GM19099 (cell line): ENCODE results near the gene ARPC5.

ENCODE experiments used
- POLR2A ChIP-seq: IDR thresholded peaks from 3 replicates; pipeline ENCODE4 v1.6.1; 2011; ENCODE audit warnings: low read depth; ENCODE audit not compliant: insufficient read length; ENCODE audit errors: extremely low read depth

ARPC5 gene

GRCh38 chr1:183653462-183653794 lies 17.8 kb upstream of the ARPC5 start:
- TF ChIP-seq POLR2A = no peak

GRCh38 chr1:183652547-183653461 lies 17.2 kb upstream of the ARPC5 start, which contains the start of gene APOBEC4:
Gene APOBEC4, minus strand, starts transcription at chr1:183653316. Its CDS starts 4,535 bp downstream, at chr1:183648781.
- TF ChIP-seq POLR2A = no peak

DNA sequence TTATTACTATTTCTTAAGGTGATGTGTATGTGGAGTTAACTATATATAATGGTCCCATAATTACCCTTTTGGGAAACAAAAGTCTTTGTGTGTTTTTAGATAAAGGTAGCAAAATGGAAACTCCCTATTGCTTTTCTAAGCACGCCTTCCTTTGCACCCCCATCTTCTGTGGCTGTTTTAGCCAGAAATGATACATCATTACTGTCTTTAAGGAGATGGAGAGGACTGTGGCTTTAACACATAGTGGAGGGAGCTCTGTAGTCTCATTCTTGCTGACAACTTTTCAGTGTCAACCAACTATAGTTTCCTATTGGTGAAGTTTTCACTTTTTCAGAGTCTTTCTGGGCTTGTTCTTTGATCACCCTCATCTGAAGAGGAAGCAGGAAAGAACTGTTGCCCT lies 16.5 kb upstream of the ARPC5 start:
- no peak for TF ChIP-seq POLR2A

- no peak for TF ChIP-seq POLR2A
Measured at GRCh38 chr1:183651612-183652011, 16.0 kb upstream of the ARPC5 start.

DNA sequence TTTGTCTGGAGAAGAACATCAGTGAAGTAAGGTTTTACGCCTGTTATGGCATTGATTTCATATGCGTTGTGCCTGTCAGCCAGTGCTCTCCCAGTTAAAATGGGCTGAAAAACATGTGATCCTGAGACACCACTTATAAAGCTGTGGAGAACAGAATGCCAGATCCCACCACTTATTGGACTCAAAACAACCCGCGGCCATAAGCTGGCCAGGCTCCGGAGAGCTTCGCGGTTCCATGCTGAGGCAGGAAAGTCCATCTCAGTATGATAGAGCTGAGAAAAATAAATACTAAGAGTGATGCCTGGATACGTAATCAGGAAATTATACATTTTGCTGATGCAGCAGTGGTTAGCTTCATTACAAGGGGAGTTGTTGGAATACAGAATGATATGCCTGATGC lies 12.5 kb upstream of the ARPC5 start:
- TF ChIP-seq POLR2A = no peak

DNA sequence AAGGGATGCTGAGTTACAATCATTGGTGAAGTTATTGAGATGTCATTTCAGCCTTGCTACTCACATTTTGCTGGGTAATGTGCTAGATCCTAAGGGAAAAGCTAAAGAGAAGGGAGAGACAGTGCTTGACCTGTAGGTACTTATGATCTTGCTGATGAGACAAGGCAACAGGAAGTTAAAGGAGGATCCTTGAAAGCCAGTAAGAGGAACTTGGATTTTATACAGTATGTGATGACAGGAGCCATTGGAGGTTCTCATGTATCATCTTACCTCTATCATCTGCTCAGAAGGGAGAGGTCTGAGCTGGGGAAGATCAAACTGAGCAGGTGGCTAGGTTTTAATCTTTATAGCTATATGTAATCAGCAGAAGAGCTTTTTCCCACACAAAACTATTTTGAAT lies 11.2 kb upstream of the ARPC5 start:
- TF ChIP-seq POLR2A = no peak

- no peak for TF ChIP-seq POLR2A
Measured at GRCh38 chr1:183645531-183645930, 9.9 kb upstream of the ARPC5 start.

GRCh38 chr1:183642166-183642565 lies 6.6 kb upstream of the ARPC5 start:
- no peak for TF ChIP-seq POLR2A

DNA sequence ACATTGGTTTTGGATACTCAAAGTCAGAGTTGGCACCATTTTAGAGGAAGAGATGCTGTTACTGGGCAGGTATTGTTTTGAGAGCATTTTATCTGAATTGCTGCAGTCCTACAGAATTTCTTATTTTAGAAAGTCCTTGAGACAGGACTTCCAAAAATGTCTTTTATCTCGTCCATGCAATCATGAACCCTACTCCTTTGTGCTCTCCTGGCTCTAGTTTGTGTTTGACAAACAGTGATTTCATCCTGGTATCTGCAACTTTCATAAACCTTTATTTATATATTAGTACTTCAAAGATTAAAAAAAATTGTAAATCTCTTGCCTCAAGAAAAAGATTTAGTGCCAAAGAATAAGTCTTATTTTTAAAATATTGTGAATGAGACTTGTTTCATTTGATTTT lies 4.6 kb upstream of the ARPC5 start:
- TF ChIP-seq POLR2A = no peak

- no peak for TF ChIP-seq POLR2A
Measured at GRCh38 chr1:183638649-183639387, 3.2 kb upstream of the ARPC5 start.

GRCh38 chr1:183636783-183637182 lies 1.2 kb upstream of the ARPC5 start:
- no peak for TF ChIP-seq POLR2A

DNA sequence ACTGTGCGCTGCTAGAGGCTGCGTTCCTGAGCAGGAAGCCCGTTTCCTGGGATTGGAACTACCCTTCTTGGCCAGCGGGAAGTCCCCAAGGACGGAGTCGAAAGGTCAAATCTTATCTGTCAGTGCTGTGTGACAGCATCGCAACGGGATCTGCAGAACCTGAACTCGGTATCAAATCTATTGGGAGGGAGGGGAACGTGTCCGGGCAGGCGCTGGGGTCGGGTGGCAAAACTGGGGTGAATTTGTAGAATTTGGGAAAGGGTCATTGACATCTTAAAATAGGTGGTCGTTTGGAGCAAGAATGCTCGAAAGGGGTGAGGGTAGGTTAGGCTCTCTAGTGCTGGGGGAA lies 725 bp upstream of the ARPC5 start:
- no peak for TF ChIP-seq POLR2A

DNA sequence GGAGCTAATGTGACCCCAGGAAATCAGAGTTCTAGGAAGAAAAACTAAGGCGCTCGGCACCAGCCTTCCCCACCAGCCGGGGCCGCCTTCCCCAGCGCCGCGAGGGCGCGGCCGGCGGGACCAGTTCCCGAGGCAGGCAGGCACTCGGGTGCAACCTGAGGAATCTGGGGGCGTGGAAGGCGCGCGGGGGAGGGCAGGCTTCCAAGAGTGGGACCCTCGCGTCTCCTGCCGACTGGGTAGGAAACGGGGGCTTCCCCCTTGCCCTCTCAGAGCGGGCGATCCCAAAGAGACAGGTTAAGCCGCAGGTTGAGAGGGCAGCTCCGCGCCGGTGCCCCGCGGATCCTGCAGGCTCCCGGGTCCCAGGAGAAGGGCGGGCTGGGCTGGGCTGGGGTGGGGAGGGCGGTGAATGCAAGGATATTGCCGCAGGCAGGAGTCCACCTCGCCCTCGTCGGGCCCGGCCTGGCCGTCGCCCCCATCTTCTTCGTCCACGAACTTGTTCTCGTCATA lies 431 bp downstream of the ARPC5 start:
- no peak for TF ChIP-seq POLR2A

- TF ChIP-seq POLR2A = peak; percentile 45
Measured at GRCh38 chr1:183634429-183635065, 1.0 kb downstream of the ARPC5 start.

GRCh38 chr1:183633676-183634343 lies 1.8 kb downstream of the ARPC5 start:
- TF ChIP-seq POLR2A = peak; percentile 32
